ENCODE data around the gene ARGLU1. TPM values are rescaled to one million over a fixed set of nuclear protein-coding genes. Genes with fewer than 3 reads are reported as not detected.
A peak's percentile ranks its signal among the peaks of the same experiment; 100 is the strongest.

ARGLU1 gene
- total and polyA plus RNA-seq, 5 experiments from 2014 or later, result 37.0 to 294 (median 46.3) TPM

GRCh38 chr13:106534639-106535551, 33.0 kb downstream of the ARGLU1 start:
- H3K27ac Mint-ChIP-seq, result peak overlapping the region in 1 of 10 donors; percentile 82
- H3K9me3 Mint-ChIP-seq, result no peaks in the 10 kb centered on the region
- POLR2A ChIA-PET, result interaction anchor here (0.9 to 4.3 kb wide), 2 partner anchors 11 to 33 kb away, joined by 3 to 53 read pairs; partner anchors contain the start of gene ARGLU1
- peak overlapping the region; percentile 79 to 98 (median 87) for H3K4me3 Mint-ChIP-seq
- H3K27me3 Mint-ChIP-seq, result peaks cover 18 to 42% (median 30%) of the 10 kb centered on the region in 5 donors
- H3K4me1 Mint-ChIP-seq, result peaks cover 7 to 19% (median 16%) of the 10 kb centered on the region in 4 donors
- DNase-seq (peak in 6 of 10 donors; percentile 3 to 40 (median 22)), ATAC-seq (peak; percentile 25 to 28)
- H3K36me3 Mint-ChIP-seq, result peaks cover 0 to 1% (median 0%) of the 10 kb centered on the region in 3 donors

- H3K27me3 Mint-ChIP-seq, result peaks cover 21 to 50% (median 38%) of the 10 kb centered on the region in 5 donors
- peaks cover 7 to 19% (median 16%) of the 10 kb centered on the region in 4 donors for H3K4me1 Mint-ChIP-seq
These were observed 33.8 kb downstream of the ARGLU1 start for GRCh38 chr13:106533943-106534638.

DNA sequence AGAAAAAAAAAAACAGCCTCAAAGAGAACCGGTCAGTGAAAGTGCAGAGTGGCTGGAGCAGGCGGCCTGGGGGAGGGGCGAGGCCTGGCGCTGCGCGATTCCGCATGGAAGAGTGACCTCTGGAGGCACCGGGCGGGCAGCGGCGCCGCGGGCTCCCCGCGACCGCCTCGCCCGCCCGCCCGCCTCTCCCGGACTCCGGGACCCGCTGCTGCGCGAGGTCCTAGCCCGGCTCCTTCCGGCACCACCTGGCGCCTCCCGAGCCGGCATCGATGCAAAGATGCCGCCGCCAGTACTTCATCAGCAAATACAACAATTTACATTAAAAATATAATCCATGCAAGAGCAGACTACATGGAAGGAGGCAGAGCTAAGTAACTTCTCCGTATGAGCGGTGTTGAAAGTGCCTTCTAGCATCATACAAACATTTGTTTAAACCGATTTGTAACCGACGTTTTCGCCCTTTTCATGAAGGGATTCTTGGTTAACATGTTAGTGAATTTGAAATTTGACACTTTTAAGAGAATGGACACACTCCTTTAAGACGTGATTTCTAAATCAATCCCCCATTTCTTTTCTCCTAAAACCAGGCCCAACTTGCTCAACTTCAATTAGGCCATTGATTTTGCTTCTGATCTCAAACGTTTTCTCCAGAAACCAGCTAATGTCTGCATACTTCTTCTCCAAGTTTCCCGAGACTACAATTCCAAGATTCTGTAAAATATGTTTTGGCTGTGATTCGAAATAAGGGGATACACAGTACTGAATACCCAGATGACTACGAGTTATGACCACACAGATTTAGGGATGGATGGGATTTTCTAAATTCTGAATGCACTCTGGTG, 34.6 kb downstream of the ARGLU1 start:
- Mint-ChIP-seq H3K36me3 (no peaks in the 10 kb centered on the region), H3K4me3 (peak overlapping the region; percentile 51 to 98 (median 75)), H3K9me3 (no peaks in the 10 kb centered on the region), H3K4me1 (peaks cover 7 to 19% (median 16%) of the 10 kb centered on the region in 4 donors), H3K27me3 (peaks cover 25 to 58% (median 41%) of the 10 kb centered on the region in 5 donors), H3K27ac (no peak overlapping the region)
- peak in 4 of 10 donors; percentile 3 to 16 (median 11) for DNase-seq
- ATAC-seq, result no peak
- POLR2A ChIA-PET, result interaction anchor here (4.3 kb wide), 1 partner anchor 34 kb away, joined by 53 read pairs; the partner anchor contains the start of gene ARGLU1

More at GRCh38 chr13:106533943-106534638, 33.8 kb downstream of the ARGLU1 start:
- H3K36me3 Mint-ChIP-seq, result no peaks in the 10 kb centered on the region
- ATAC-seq, result no peak
- peak in 7 of 10 donors; percentile 1 to 63 (median 20) for DNase-seq
- H3K4me3 Mint-ChIP-seq, result peak overlapping the region; percentile 51 to 98 (median 76)
- POLR2A ChIA-PET, result interaction anchor here (4.3 kb wide), 1 partner anchor 33 kb away, joined by 53 read pairs; the partner anchor contains the start of gene ARGLU1
- H3K9me3 Mint-ChIP-seq, result no peaks in the 10 kb centered on the region
- no peak overlapping the region for H3K27ac Mint-ChIP-seq

DNA sequence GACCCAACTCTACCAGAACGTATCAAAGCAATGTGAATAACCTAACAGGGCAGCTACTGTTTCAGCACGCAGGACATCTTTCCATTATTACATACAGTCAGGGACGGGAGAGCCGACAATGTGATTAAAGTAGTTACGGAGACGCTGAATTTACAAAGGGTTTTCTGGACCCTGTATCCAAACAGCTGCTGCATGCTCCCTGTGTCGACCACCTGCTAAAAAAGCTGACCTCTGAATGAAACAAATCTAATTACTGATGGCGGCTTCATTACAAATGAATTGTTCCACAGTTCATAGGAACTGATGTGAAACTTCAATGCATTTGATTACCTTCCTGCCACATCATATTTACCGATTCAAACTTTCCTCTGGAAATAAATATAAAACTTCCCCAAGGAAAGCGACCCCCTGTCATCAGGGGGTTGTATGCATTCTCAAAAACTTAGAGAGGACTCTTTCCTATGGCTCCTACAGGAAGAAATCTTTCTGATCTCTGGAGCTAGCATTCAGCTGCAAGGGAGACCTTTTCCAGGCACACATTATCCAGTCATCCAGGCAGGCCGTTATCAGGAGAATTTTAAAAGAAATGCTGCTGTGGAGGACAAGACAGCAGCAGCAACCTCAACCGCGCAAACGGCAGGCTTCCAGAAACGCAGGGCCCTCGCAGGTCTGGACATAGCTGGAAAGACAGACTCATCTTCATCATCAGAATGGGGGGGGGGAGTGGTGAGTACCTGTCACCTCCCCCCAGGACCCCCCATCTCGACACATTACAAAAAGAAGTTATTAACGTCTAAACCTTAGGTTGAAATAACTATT, 35.6 kb downstream of the ARGLU1 start:
- H3K36me3 Mint-ChIP-seq, result no peaks in the 10 kb centered on the region
- peaks cover 7 to 19% (median 16%) of the 10 kb centered on the region in 4 donors for H3K4me1 Mint-ChIP-seq
- H3K27me3 Mint-ChIP-seq, result peaks cover 27 to 62% (median 46%) of the 10 kb centered on the region in 5 donors
- peak overlapping the region; percentile 28 to 98 (median 64) for H3K4me3 Mint-ChIP-seq
- ATAC-seq, result no peak
- H3K27ac Mint-ChIP-seq, result peak overlapping the region in 1 of 10 donors; percentile 29
- no peaks in the 10 kb centered on the region for H3K9me3 Mint-ChIP-seq
- POLR2A ChIA-PET, result no interaction called here
- DNase-seq, result no peak

DNA sequence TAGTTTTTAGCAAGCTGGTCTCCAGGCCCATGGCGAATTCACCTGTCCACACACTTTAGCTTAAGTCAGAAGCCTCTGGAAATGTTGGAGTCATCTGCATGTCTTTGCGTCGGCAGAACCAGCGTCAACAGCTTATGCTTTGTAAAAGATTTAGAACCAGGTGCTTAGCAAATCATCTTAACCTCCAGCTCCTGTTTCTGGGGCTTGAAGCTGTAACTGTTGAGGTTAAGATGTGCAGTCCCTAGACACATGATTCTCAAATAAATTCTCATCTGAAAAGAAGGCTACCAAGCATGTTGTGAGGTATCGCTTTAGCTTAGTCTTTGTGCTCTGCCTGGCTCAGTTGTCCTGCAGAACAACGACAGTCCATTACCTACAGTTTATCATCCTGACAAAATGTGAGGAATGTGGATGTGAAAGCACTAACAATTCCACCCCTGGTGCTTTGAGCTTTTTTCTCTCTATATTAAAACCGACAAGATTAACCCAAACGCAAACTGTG, 36.9 kb downstream of the ARGLU1 start:
- no peak overlapping the region for H3K4me3 Mint-ChIP-seq
- peaks cover 36 to 75% (median 56%) of the 10 kb centered on the region in 5 donors for H3K27me3 Mint-ChIP-seq
- H3K36me3 Mint-ChIP-seq, result no peaks in the 10 kb centered on the region
- peaks cover 4 to 15% (median 12%) of the 10 kb centered on the region in 4 donors for H3K4me1 Mint-ChIP-seq
- ATAC-seq (no peak), DNase-seq (no peak)
- no peak overlapping the region for H3K27ac Mint-ChIP-seq
- POLR2A ChIA-PET, result no interaction called here
- no peaks in the 10 kb centered on the region for H3K9me3 Mint-ChIP-seq

DNA sequence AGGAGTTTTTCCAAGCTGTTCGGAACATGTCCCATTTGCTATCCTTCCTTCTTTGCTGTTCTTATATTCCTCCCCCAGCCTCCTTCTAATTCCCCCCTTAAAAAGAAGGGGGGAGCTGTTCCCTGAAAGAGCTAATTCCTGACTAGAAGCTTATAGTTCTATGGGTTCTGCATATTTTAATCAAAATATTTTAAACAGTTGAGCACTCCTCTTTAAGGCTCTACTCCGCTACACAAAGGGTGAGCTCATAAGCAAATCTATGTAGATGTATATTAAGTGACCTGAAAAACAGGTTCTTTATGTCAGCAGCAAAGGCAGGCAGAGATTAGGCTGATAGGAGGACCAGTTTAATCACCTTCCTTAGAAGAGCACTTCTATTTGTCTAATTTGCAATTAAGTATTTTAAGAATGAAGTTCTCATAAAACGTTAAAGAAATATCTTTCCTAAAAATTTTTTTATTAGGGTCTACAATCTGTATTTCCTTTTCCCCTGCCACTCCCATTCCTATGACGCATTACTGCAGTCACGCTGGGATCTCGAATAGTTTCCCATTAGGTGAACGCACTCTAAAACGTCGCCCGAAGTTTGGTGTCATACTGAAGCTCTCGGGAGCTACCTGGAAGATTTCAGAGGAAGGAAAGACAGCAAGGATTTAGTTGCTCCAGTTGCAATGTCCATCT, 37.6 kb downstream of the ARGLU1 start:
- Mint-ChIP-seq H3K36me3 (no peaks in the 10 kb centered on the region), H3K9me3 (no peaks in the 10 kb centered on the region), H3K4me1 (peaks cover 4 to 15% (median 12%) of the 10 kb centered on the region in 4 donors), H3K27me3 (peaks cover 37 to 82% (median 62%) of the 10 kb centered on the region in 5 donors), H3K4me3 (no peak overlapping the region), H3K27ac (no peak overlapping the region)
- DNase-seq (no peak), ATAC-seq (no peak)
- POLR2A ChIA-PET, result no interaction called here

GRCh38 chr13:106529415-106530170, 38.3 kb downstream of the ARGLU1 start:
- Mint-ChIP-seq H3K27ac (no peak overlapping the region), H3K4me3 (no peak overlapping the region)
- ATAC-seq, result no peak

DNA sequence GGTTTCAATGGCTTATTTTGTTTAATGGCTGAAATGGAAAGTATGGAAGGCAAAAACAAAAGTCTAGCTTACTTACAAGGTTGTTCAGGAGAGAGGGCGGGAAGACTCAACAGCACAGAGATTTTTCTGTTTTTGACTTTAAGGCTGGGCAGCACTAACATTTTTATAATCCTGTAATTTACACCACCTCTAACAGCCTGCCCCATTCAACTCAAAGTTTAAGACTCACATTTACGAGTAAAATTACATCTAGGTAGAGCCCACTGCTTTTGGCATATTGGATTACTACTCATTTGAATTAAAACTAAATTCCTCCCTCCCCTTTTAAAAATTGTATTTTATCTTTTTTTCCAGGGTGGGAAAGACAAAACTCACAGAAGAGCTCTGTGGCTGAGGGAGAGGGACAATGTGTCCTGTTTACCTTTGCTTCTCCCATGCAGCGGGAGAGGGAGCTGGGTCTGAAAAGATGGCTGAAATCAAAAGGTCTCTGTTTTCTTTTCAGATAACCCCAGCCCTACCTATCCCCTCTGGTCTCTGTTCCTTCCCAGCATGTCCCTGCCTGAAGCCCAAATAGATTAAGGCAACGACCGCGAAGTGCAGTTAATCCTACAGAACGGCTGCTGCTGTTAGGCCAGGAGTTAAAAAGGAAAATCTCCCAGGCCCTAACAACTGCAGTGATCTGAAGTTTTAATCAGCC, 39.1 kb downstream of the ARGLU1 start:
- Mint-ChIP-seq H3K4me1 (peaks cover 4 to 12% (median 11%) of the 10 kb centered on the region in 4 donors), H3K36me3 (no peaks in the 10 kb centered on the region), H3K9me3 (no peaks in the 10 kb centered on the region), H3K4me3 (no peak overlapping the region), H3K27ac (peak overlapping the region in 1 of 10 donors; percentile 3), H3K27me3 (peaks cover 38 to 84% (median 62%) of the 10 kb centered on the region in 5 donors)
- no peak for ATAC-seq
- DNase-seq, result no peak
- POLR2A ChIA-PET, result no interaction called here

More at GRCh38 chr13:106529415-106530170, 38.3 kb downstream of the ARGLU1 start:
- no peak for DNase-seq
- Mint-ChIP-seq H3K9me3 (no peaks in the 10 kb centered on the region), H3K36me3 (no peaks in the 10 kb centered on the region), H3K4me1 (peaks cover 4 to 15% (median 12%) of the 10 kb centered on the region in 4 donors), H3K27me3 (peaks cover 38 to 84% (median 63%) of the 10 kb centered on the region in 5 donors)
- POLR2A ChIA-PET, result no interaction called here

- ATAC-seq (no peak), DNase-seq (no peak)
- POLR2A ChIA-PET, result no interaction called here
- Mint-ChIP-seq H3K27ac (no peak overlapping the region), H3K27me3 (peaks cover 34 to 84% (median 57%) of the 10 kb centered on the region in 5 donors), H3K36me3 (no peaks in the 10 kb centered on the region), H3K4me1 (peaks cover 0 to 4% (median 2%) of the 10 kb centered on the region in 4 donors), H3K9me3 (no peaks in the 10 kb centered on the region), H3K4me3 (no peak overlapping the region)
These were observed 40.1 kb downstream of the ARGLU1 start for GRCh38 chr13:106527826-106528225.

GRCh38 chr13:106527445-106527801, 40.5 kb downstream of the ARGLU1 start:
- no peaks in the 10 kb centered on the region for H3K36me3 Mint-ChIP-seq
- ATAC-seq (no peak), DNase-seq (no peak)
- H3K9me3 Mint-ChIP-seq, result no peaks in the 10 kb centered on the region
- POLR2A ChIA-PET, result no interaction called here
- no peaks in the 10 kb centered on the region for H3K4me1 Mint-ChIP-seq
- H3K27ac Mint-ChIP-seq, result no peak overlapping the region
- no peak overlapping the region for H3K4me3 Mint-ChIP-seq
- H3K27me3 Mint-ChIP-seq, result peaks cover 30 to 84% (median 54%) of the 10 kb centered on the region in 5 donors
